Smooth muscle cell (in vitro differentiated cells): ENCODE measurements around the gene TSSC4. TPM values are rescaled to one million over a fixed set of nuclear protein-coding genes. Genes with fewer than 3 reads are reported as not detected.

Experiments used
- DNase-seq: peaks from one replicate; lab custom pipeline; 2025; ENCODE audit not compliant: unreplicated experiment; lab: John Stamatoyannopoulos, UW
- H2AFZ ChIP-seq: fragments of 200-600 bp; sonication (generic); 2 replicates; pipeline ENCODE4 v1.6.0; 2016; ENCODE audit warnings: antibody characterized with exemption, low read depth, mild to moderate bottlenecking
- H3F3A ChIP-seq: fragments of 200-600 bp; sonication (generic); 2 replicates; pipeline ENCODE4 v1.6.0; 2017; ENCODE audit warnings: antibody characterized with exemption, low read depth
- H3K27ac ChIP-seq: fragments of 200-600 bp; sonication (generic); 2 replicates; pipeline ENCODE4 v1.5.1; 2016; ENCODE audit warnings: low read depth, mild to moderate bottlenecking
- H3K27me3 ChIP-seq: fragments of 200-600 bp; sonication (generic); 2 replicates; pipeline ENCODE4 v1.6.1; 2016; ENCODE audit warnings: low read depth, mild to moderate bottlenecking
- H3K36me3 ChIP-seq: fragments of 200-600 bp; sonication (generic); 2 replicates; pipeline ENCODE4 v1.5.1; 2016; ENCODE audit warnings: low read depth
- H3K4me1 ChIP-seq: fragments of 200-600 bp; sonication (generic); 2 replicates; pipeline ENCODE4 v1.5.1; 2016; ENCODE audit warnings: low read depth
- H3K4me2 ChIP-seq: fragments of 200-600 bp; sonication (generic); 2 replicates; pipeline ENCODE4 v1.6.0; 2016; ENCODE audit warnings: mild to moderate bottlenecking
- H3K4me3 ChIP-seq: fragments of 200-600 bp; sonication (generic); 2 replicates; pipeline ENCODE4 v1.5.1; 2016; ENCODE audit warnings: mild to moderate bottlenecking
- H3K79me2 ChIP-seq: fragments of 200-600 bp; sonication (generic); 2 replicates; pipeline ENCODE4 v1.6.0; 2016; ENCODE audit warnings: low read depth, mild to moderate bottlenecking
- H3K9ac ChIP-seq: fragments of 200-600 bp; sonication (generic); 2 replicates; pipeline ENCODE4 v1.6.0; 2016; ENCODE audit warnings: low read depth
- H3K9me3 ChIP-seq: fragments of 200-600 bp; sonication (generic); replicated peaks from 2 replicates; pipeline ENCODE4 v1.5.1; 2016; ENCODE audit warnings: low read depth
- H4K20me1 ChIP-seq: fragments of 200-600 bp; sonication (generic); 2 replicates; pipeline ENCODE4 v1.6.0; 2016; ENCODE audit warnings: low read depth
- CTCF ChIP-seq: fragments of 200-600 bp; sonication (generic); IDR thresholded peaks from 2 replicates; pipeline ENCODE4 v1.5.1; 2017; ENCODE audit warnings: borderline replicate concordance, mild to moderate bottlenecking, antibody characterized with exemption; ENCODE audit not compliant: insufficient read depth, poor library complexity, severe bottlenecking
- WGBS: methylation state at CpG from one replicate; pipeline ENCODE4 v1.1.7; 2016; ENCODE audit warnings: low lambda C conversion rate; 5-methylcytosine and 5-hydroxymethylcytosine counted together
- polyA plus RNA-seq: library from polyadenylated mRNA; unstranded; fragments of >200 nt; fragmentation: Nextera tagmentation; extraction: Ambion mirVana; gene quantifications from 2 replicates; pipeline ENCODE4 v1.2.1, GENCODE V29; 2016
- total RNA-seq: library from RNA; depleted of rRNA; stranded (reverse); fragments of >200 nt; gene quantifications from 2 replicates; pipeline ENCODE4 v1.2.3, GENCODE V29; 2014

Gene TSSC4
- total and polyA plus RNA-seq, 2 experiments from 2014 or later = 32.5 to 82.3 TPM

- Histone ChIP-seq H3K36me3 (no peaks in the 10 kb centered on the region), H2AFZ (no peak overlapping the region), H3K4me2 (no peak overlapping the region), H3K4me3 (no peak overlapping the region), H3K27ac (no peak overlapping the region), H3K27me3 (no peaks in the 10 kb centered on the region), H4K20me1 (peaks cover 92% of the 10 kb centered on the region), H3K9ac (no peak overlapping the region), H3K79me2 (peaks cover 93% of the 10 kb centered on the region), H3K9me3 (no peaks in the 10 kb centered on the region), H3K4me1 (peaks cover 5% of the 10 kb centered on the region), H3F3A (no peaks in the 10 kb centered on the region)
- 97% methylated on average over 11 of the region's 11 CpGs for WGBS
- DNase-seq = no peak
- TF ChIP-seq CTCF = no peak
Observed at GRCh38 chr11:2381494-2382128, 18.9 kb upstream of the TSSC4 start.

DNA sequence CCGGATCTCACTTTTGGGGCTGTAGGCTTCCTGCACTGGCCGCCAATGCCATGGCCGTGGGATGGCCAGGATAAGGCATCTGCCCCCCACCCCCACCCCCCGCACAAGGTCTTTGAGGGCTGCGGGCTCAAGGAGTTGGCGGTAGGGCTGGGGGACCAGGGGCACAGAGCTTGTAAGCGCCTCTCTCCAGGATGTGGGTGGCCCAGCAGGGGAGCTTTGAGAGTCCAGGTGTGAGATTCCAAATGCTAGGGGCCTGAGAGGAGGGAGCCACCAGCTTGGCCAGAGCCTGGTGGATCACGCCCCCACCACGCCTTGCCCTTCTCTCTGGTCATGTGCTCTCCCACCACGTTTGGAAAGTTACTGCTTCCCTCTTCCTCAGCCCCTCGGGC is 18.4 kb upstream of the TSSC4 start:
- Histone ChIP-seq H3K27ac (no peak overlapping the region), H2AFZ (no peak overlapping the region), H3K9me3 (no peaks in the 10 kb centered on the region), H3K36me3 (no peaks in the 10 kb centered on the region), H3K9ac (no peak overlapping the region), H4K20me1 (peaks cover 95% of the 10 kb centered on the region), H3K79me2 (peaks cover 98% of the 10 kb centered on the region), H3K4me1 (peaks cover 5% of the 10 kb centered on the region), H3K27me3 (no peaks in the 10 kb centered on the region), H3F3A (no peaks in the 10 kb centered on the region), H3K4me3 (no peak overlapping the region), H3K4me2 (no peak overlapping the region)
- 89% methylated on average over 11 of the region's 11 CpGs for WGBS
- no peak for TF ChIP-seq CTCF
- DNase-seq = no peak

DNA sequence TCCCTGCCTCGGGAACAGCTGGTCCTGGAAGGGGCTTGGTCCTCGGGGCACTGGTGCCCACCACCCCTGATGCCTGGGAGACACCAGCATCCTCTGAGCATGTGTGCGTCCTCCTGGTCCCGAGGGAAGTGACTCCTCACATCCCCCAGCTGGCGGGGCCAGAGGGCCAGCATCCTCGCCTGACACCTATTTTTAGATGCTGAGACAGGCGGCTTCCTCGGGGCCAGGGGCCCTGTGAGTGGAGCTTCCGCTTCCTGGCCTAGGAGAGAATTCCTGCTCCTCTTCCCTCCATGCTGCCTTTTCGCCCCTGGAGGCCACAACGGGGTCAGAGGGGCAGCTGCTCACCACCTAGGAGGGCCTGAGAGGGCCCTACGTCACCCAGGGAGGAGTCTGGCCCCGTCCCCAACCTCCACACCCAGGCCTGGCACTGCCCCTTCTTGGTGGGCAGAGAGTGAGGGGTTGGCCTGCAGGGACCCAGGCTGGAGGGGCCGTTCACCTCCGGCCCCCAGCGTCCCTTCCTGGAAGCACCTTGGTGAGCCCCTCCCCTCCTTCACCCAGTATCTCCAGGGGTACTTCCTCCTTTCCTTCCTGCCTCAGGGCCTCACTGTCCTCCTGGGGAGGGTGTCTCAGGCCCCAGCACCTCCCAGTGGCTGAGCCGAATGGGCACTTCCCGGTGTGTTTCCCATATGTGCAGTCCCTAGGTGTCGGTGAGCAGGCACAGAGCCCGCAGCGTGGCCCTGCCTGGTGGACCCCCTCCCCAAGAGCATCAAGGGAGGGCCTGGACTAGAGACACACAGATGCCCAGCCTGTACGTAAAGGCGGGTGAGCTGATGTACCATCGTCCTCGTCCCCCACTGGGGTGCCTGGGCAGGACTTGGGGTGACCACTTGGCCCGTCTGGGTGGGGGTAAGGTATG is 17.4 kb upstream of the TSSC4 start:
- Histone ChIP-seq H3K36me3 (no peaks in the 10 kb centered on the region), H3K79me2 (peaks cover 100% of the 10 kb centered on the region), H2AFZ (no peak overlapping the region), H3K9ac (no peak overlapping the region), H3F3A (no peaks in the 10 kb centered on the region), H3K9me3 (no peaks in the 10 kb centered on the region), H3K4me3 (no peak overlapping the region), H3K27me3 (no peaks in the 10 kb centered on the region), H3K27ac (no peak overlapping the region), H3K4me1 (peaks cover 5% of the 10 kb centered on the region), H3K4me2 (no peak overlapping the region), H4K20me1 (peaks cover 98% of the 10 kb centered on the region)
- 83% methylated on average over 26 of the region's 26 CpGs for WGBS
- no peak for DNase-seq
- TF ChIP-seq CTCF = no peak
